Measurements from ENCODE around the gene ZNF362.

Gene ZNF362

DNA sequence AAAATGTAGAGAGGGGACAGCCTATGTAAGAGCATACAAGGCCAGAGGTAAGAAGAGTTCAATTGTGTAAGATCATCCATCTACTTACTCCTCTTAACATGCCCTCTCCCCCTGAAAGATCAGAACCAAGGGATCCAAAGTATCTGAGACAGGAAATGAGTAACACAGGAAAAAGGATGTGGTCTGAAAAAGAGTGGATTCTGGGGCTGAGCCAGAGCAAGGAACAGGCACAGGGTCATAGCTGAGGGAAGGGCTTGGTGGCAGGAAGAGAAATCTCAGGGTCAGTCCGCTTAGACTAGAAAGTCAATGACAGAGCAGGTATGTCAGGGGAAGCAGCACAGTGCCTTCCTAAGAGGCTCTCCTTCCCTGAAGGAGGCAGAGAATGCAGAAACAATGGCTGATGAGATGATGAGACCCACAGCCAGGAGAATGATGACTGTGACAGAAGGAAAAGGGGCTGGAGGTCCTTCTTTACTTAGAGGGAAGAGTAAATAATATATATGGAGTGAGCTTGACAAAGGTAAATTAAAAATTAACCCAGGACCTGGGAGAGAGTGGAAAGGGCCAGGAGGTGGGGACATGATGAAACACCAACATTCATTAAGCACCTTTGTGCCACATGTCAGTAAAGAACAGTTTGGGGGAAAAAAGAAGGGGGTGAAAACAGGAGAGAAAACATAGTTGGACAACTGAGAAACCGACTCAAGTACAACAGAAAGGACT, 90.8 kb downstream of the ZNF362 start:
- peak; percentile 96 for DNase-seq (ENCODE audit: low read depth)

DNA sequence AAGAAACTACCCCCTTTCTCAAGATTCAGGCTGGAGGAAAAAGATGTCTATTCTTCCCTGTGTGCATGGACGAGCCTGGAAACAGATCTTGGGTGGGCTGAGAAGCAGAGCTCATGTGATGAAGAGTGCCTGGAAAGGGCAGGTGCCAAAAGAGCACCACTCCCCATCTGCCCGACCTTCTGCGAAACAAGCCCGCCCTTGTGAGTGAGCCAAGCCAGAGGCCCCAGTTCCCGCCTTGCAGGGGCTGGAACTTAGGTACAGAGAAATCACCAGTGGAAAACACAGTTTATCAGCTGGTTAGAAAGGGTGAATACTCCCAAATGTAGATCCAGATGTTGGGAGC, 91.3 kb downstream of the ZNF362 start:
- peak; percentile 64 for DNase-seq (ENCODE audit: low read depth)

- peak; percentile 56 for DNase-seq (ENCODE audit: low read depth)
These were observed 91.9 kb downstream of the ZNF362 start for GRCh38 chr1:33348194-33348593.

GRCh38 chr1:33348676-33349080, 92.4 kb downstream of the ZNF362 start:
- peak; percentile 40 for DNase-seq (ENCODE audit: low read depth)

- DNase-seq (ENCODE audit: low read depth), result peak; percentile 67
These were observed 92.9 kb downstream of the ZNF362 start for GRCh38 chr1:33349081-33349759.

DNA sequence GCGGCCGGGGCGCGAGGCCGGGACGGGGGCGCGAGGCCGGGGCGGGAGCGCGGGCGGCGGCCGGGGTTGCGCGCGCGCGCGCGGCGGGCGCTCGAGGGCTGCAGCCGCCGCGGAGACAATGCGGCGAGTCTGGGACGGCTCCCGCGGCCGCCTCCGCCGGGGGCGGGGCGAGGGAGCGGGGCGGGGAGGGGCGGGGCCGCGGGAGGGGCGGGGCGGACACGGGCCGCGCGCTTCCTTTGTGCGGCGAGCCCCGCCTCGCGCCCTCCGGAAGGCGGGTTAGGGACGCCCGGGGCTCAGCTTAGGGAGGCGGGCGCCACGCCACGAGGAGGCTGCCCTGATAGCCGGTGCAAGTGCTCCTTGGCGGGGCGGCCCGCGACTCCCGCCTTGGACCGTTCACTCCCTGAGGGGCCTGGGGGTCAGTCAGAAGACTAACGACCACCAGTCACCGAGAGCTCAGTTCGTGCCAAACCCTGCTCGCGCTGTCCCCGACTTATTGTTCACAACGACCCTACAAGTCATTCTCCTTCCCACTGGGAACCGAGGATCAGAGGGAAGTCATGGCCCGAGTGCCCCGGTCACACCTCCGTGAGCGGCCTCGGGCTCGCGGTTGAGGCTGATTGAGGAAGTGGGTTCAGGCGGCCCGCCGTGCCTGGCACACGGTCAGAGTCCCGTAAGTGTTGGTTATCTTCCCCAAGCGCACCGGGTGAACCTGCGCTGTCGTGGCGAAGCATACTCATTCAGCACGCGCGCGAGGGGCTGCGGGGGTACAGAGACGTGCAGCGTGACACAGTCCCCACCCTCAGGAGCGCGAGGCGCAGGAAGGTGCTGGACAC, 93.7 kb downstream of the ZNF362 start:
- peak; percentile 80 for DNase-seq (ENCODE audit: low read depth)

Measured in iris pigment epithelial cell (primary cell).